Activated CD8-positive, alpha-beta T cell treated with anti-CD3 and anti-CD28 coated beads, Interleukin-2, amount 10 ng/mL, durations not matched to agents 7 days and 5 days (primary cell): Measurements from ENCODE around the gene APBB1. TPM values are rescaled to one million over a fixed set of nuclear protein-coding genes. Genes with fewer than 3 reads are reported as not detected.

Experiments
- ATAC-seq: fragments of 150-1000 bp; cut with Tn5 transposase; one replicate; pipeline ENCODE4 v1.10.0; 2021; ENCODE audit warnings: moderate library complexity
- CTCF ChIA-PET: fragments of 350-600 bp; sonication (Branson Sonifier 250); formaldehyde crosslinking; loops from one replicate; lab custom pipeline; 2021; ENCODE audit warnings: antibody characterized with exemption; lab: Charles Lee
- POLR2A ChIA-PET: fragments of 350-600 bp; sonication (Branson Sonifier 250); formaldehyde crosslinking; loops from one replicate; lab custom pipeline; 2021; ENCODE audit warnings: antibody characterized with exemption; lab: Charles Lee
- DNase-seq: peaks from one replicate; pipeline ENCODE4 v3.0.0-alpha.2; 2020
- H3K27ac Mint-ChIP-seq: one replicate; pipeline ENCODE4 v1.8.0; 2021; ENCODE audit warnings: mild to moderate bottlenecking, mixed read lengths
- H3K27me3 Mint-ChIP-seq: one replicate; pipeline ENCODE4 v1.8.0; 2021; ENCODE audit warnings: low read depth, mixed read lengths
- H3K36me3 Mint-ChIP-seq: one replicate; pipeline ENCODE4 v1.8.0; 2021; ENCODE audit warnings: low read depth, mixed read lengths
- H3K4me1 Mint-ChIP-seq: one replicate; pipeline ENCODE4 v1.8.0; 2021; ENCODE audit warnings: low read depth, mixed read lengths
- H3K4me3 Mint-ChIP-seq: one replicate; pipeline ENCODE4 v1.8.0; 2021; ENCODE audit warnings: mild to moderate bottlenecking, mixed read lengths
- H3K9me3 Mint-ChIP-seq: one replicate; pipeline ENCODE4 v1.8.0; 2022; ENCODE audit warnings: mixed read lengths; ENCODE audit not compliant: insufficient read depth
- total RNA-seq, 2 experiments: library from RNA; stranded (reverse); gene quantifications; one replicate each; pipeline ENCODE4 v1.2.3, GENCODE V29; 2021

The APBB1 gene
- total RNA-seq, 2 experiments from 2014 or later, result 51.7 to 52.4 TPM

- H3K4me1 Mint-ChIP-seq, result peaks cover 5% of the 10 kb centered on the region
Observed at GRCh38 chr11:6417907-6418556, 862 bp downstream of the APBB1 start.

GRCh38 chr11:6415797-6416196 lies 3.1 kb downstream of the APBB1 start:
- CTCF ChIA-PET, result interaction anchor here (1.2 to 4.8 kb wide), 2 partner anchors 11 to 28 kb away, joined by 3 to 35 read pairs; no protein-coding TSS in a partner anchor
- H3K9me3 Mint-ChIP-seq, result no peaks in the 10 kb centered on the region
- no peak overlapping the region for H3K4me3 Mint-ChIP-seq
- H3K27me3 Mint-ChIP-seq, result peaks cover 2% of the 10 kb centered on the region
- ATAC-seq (no peak), DNase-seq (no peak)
- no peak overlapping the region for H3K27ac Mint-ChIP-seq
- peaks cover 2% of the 10 kb centered on the region for H3K36me3 Mint-ChIP-seq
- POLR2A ChIA-PET, result interaction anchor here (0.8 to 4.3 kb wide), 2 partner anchors 13 to 24 kb away, joined by 4 to 27 read pairs; no protein-coding TSS in a partner anchor
- H3K4me1 Mint-ChIP-seq, result peaks cover 9% of the 10 kb centered on the region

More at GRCh38 chr11:6417907-6418556, 862 bp downstream of the APBB1 start:
- Mint-ChIP-seq H3K27me3 (peaks cover 15% of the 10 kb centered on the region), H3K36me3 (no peaks in the 10 kb centered on the region), H3K9me3 (no peaks in the 10 kb centered on the region), H3K4me3 (no peak overlapping the region), H3K27ac (no peak overlapping the region)
- ChIA-PET POLR2A (interaction anchor here (0.9 to 4.3 kb wide), 3 partner anchors 11 to 28 kb away, joined by 3 to 27 read pairs (median 7); partner anchors contain the start of gene SMPD1), CTCF (interaction anchor here (0.9 to 4.8 kb wide), 7 partner anchors 8 to 39 kb away, joined by 3 to 35 read pairs (median 5); no protein-coding TSS in a partner anchor)
- DNase-seq (no peak), ATAC-seq (no peak)

GRCh38 chr11:6414874-6415328 lies 4.0 kb downstream of the APBB1 start:
- no peak for ATAC-seq
- H3K27ac Mint-ChIP-seq, result no peak overlapping the region
- H3K27me3 Mint-ChIP-seq, result no peaks in the 10 kb centered on the region
- ChIA-PET CTCF (interaction anchor here (0.9 to 2.3 kb wide), 4 partner anchors 11 to 36 kb away, joined by 3 to 23 read pairs (median 8); no protein-coding TSS in a partner anchor), POLR2A (interaction anchor here (2.1 kb wide), 1 partner anchor 12 kb away, joined by 22 read pairs; no protein-coding TSS in a partner anchor)
- peak; percentile 50 for DNase-seq
- no peaks in the 10 kb centered on the region for H3K9me3 Mint-ChIP-seq
- H3K4me1 Mint-ChIP-seq, result peaks cover 9% of the 10 kb centered on the region
- H3K4me3 Mint-ChIP-seq, result no peak overlapping the region
- H3K36me3 Mint-ChIP-seq, result peaks cover 8% of the 10 kb centered on the region

- H3K4me3 Mint-ChIP-seq, result no peak overlapping the region
- CTCF ChIA-PET, result interaction anchor here (1.2 to 2.3 kb wide), 4 partner anchors 11 to 35 kb away, joined by 3 to 23 read pairs (median 15); no protein-coding TSS in a partner anchor
- no peak overlapping the region for H3K27ac Mint-ChIP-seq
- peaks cover 17% of the 10 kb centered on the region for H3K36me3 Mint-ChIP-seq
- POLR2A ChIA-PET, result interaction anchor here (0.6 to 2.1 kb wide), 3 partner anchors 11 to 243 kb away, joined by 3 to 22 read pairs (median 4); no protein-coding TSS in a partner anchor
- H3K9me3 Mint-ChIP-seq, result no peaks in the 10 kb centered on the region
- no peaks in the 10 kb centered on the region for H3K27me3 Mint-ChIP-seq
- DNase-seq (peak; percentile 60), ATAC-seq (peak; percentile 71)
- H3K4me1 Mint-ChIP-seq, result peaks cover 4% of the 10 kb centered on the region
Observed at GRCh38 chr11:6413791-6414201, 5.1 kb downstream of the APBB1 start.

- ChIA-PET CTCF (interaction anchor here (1.1 to 2.2 kb wide), 3 partner anchors 9 to 33 kb away, joined by 5 to 9 read pairs (median 6); no protein-coding TSS in a partner anchor), POLR2A (interaction anchor here (0.6 to 2.5 kb wide), 2 partner anchors 9 to 18 kb away, joined by 3 to 10 read pairs; no protein-coding TSS in a partner anchor)
- no peak for DNase-seq
Observed at GRCh38 chr11:6411594-6412031, 7.3 kb downstream of the APBB1 start.

GRCh38 chr11:6410695-6411430 lies 8.0 kb downstream of the APBB1 start:
- ATAC-seq (no peak), DNase-seq (no peak)
- Mint-ChIP-seq H3K9me3 (no peaks in the 10 kb centered on the region), H3K4me1 (peaks cover 25% of the 10 kb centered on the region), H3K36me3 (peaks cover 29% of the 10 kb centered on the region), H3K4me3 (no peak overlapping the region), H3K27me3 (no peaks in the 10 kb centered on the region), H3K27ac (no peak overlapping the region)
- CTCF ChIA-PET, result interaction anchor here (0.5 to 2.2 kb wide), 8 partner anchors 8 to 286 kb away, joined by 3 to 9 read pairs (median 4); no protein-coding TSS in a partner anchor
- POLR2A ChIA-PET, result interaction anchor here (0.9 to 2.5 kb wide), 2 partner anchors 8 to 10 kb away, joined by 4 to 10 read pairs; no protein-coding TSS in a partner anchor

More at GRCh38 chr11:6411594-6412031, 7.3 kb downstream of the APBB1 start:
- no peaks in the 10 kb centered on the region for H3K9me3 Mint-ChIP-seq
- H3K27me3 Mint-ChIP-seq, result no peaks in the 10 kb centered on the region
- peaks cover 17% of the 10 kb centered on the region for H3K4me1 Mint-ChIP-seq
- no peak overlapping the region for H3K4me3 Mint-ChIP-seq
- H3K27ac Mint-ChIP-seq, result no peak overlapping the region
- H3K36me3 Mint-ChIP-seq, result peaks cover 26% of the 10 kb centered on the region
- ATAC-seq, result no peak

- Mint-ChIP-seq H3K9me3 (no peaks in the 10 kb centered on the region), H3K4me1 (peaks cover 61% of the 10 kb centered on the region), H3K27me3 (no peaks in the 10 kb centered on the region), H3K36me3 (peaks cover 49% of the 10 kb centered on the region), H3K4me3 (no peak overlapping the region), H3K27ac (no peak overlapping the region)
- no peak for ATAC-seq
- DNase-seq, result no peak
- POLR2A ChIA-PET, result interaction anchor here (1.0 to 1.5 kb wide), 2 partner anchors 12 to 28 kb away, joined by 3 read pairs; partner anchors contain the start of gene APBB1
- CTCF ChIA-PET, result interaction anchor here (1.4 to 1.7 kb wide), 2 partner anchors 27 to 38 kb away, joined by 5 to 7 read pairs; no protein-coding TSS in a partner anchor
Observed at GRCh38 chr11:6406370-6406769, 12.5 kb downstream of the APBB1 start.

- Mint-ChIP-seq H3K9me3 (no peaks in the 10 kb centered on the region), H3K4me3 (no peak overlapping the region), H3K36me3 (peaks cover 50% of the 10 kb centered on the region), H3K27ac (no peak overlapping the region), H3K4me1 (peaks cover 66% of the 10 kb centered on the region), H3K27me3 (no peaks in the 10 kb centered on the region)
- ATAC-seq (no peak), DNase-seq (no peak)
- ChIA-PET CTCF (interaction anchor here (0.7 to 1.7 kb wide), 4 partner anchors 10 to 38 kb away, joined by 3 to 7 read pairs (median 4); no protein-coding TSS in a partner anchor), POLR2A (interaction anchor here (1.0 to 1.5 kb wide), 2 partner anchors 13 to 28 kb away, joined by 3 read pairs; partner anchors contain the start of gene APBB1)
Observed at GRCh38 chr11:6405846-6406245, 13.0 kb downstream of the APBB1 start.

- Mint-ChIP-seq H3K36me3 (peaks cover 50% of the 10 kb centered on the region), H3K27ac (peak overlapping the region; percentile 98), H3K4me3 (no peak overlapping the region), H3K4me1 (peaks cover 71% of the 10 kb centered on the region), H3K9me3 (no peaks in the 10 kb centered on the region), H3K27me3 (no peaks in the 10 kb centered on the region)
- DNase-seq, result no peak
- ChIA-PET POLR2A (interaction anchor here (1.3 kb wide), 1 partner anchor 12 kb away, joined by 4 read pairs; no protein-coding TSS in a partner anchor), CTCF (interaction anchor here (0.6 to 5.4 kb wide), 6 partner anchors 11 to 39 kb away, joined by 3 to 45 read pairs (median 5); no protein-coding TSS in a partner anchor)
- ATAC-seq, result no peak
Observed at GRCh38 chr11:6405052-6405667, 13.7 kb downstream of the APBB1 start.

- Mint-ChIP-seq H3K27me3 (no peaks in the 10 kb centered on the region), H3K4me3 (peak overlapping the region; percentile 6), H3K27ac (peak overlapping the region; percentile 98), H3K4me1 (peaks cover 71% of the 10 kb centered on the region), H3K36me3 (peaks cover 51% of the 10 kb centered on the region), H3K9me3 (no peaks in the 10 kb centered on the region)
- ChIA-PET CTCF (interaction anchor here (0.6 to 5.4 kb wide), 7 partner anchors 9 to 39 kb away, joined by 3 to 45 read pairs (median 8); partner anchors contain the start of gene HPX), POLR2A (interaction anchor here (1.1 to 6.2 kb wide), 5 partner anchors 9 to 720 kb away, joined by 3 to 55 read pairs (median 22); partner anchors contain the start of genes APBB1 and SMPD1)
- ATAC-seq, result no peak
- DNase-seq, result peak; percentile 42
Observed at GRCh38 chr11:6404342-6405051, 14.4 kb downstream of the APBB1 start.
